Effector memory CD8-positive, alpha-beta T cell (primary cell): ENCODE data around the gene KDM2A.

ENCODE experiments used
- ATAC-seq: fragments of 150-1000 bp; cut with Tn5 transposase; replicated peaks from 2 replicates; pipeline ENCODE4 v1.10.0; 2021; ENCODE audit warnings: mild to moderate bottlenecking, moderate library complexity
- DNase-seq, 3 experiments: peaks; one replicate each; pipeline ENCODE4 v3.0.0; 2021
- H3K27ac Mint-ChIP-seq, 2 donors: one replicate each; pipeline ENCODE4 v1.8.0; 2022; ENCODE audit warnings: mild to moderate bottlenecking in 2 of 2, mixed read lengths in 2 of 2, moderate library complexity in 2 of 2
- H3K27me3 Mint-ChIP-seq, 2 donors: one replicate each; pipeline ENCODE4 v1.8.0; 2022; ENCODE audit warnings: mixed read lengths in 2 of 2
- H3K36me3 Mint-ChIP-seq: one replicate; pipeline ENCODE4 v1.8.0; 2022; ENCODE audit warnings: mild to moderate bottlenecking, moderate library complexity, mixed read lengths; ENCODE audit not compliant: insufficient read depth
- H3K4me1 Mint-ChIP-seq, 2 donors: one replicate each; pipeline ENCODE4 v1.8.0; 2022; ENCODE audit warnings: low read depth in 2 of 2, mixed read lengths in 2 of 2
- H3K4me3 Mint-ChIP-seq, 2 donors: one replicate each; pipeline ENCODE4 v1.8.0; 2022; ENCODE audit warnings: mild to moderate bottlenecking in 2 of 2, mixed read lengths in 2 of 2, moderate library complexity in 2 of 2
- H3K9me3 Mint-ChIP-seq, 2 donors: one replicate each; pipeline ENCODE4 v1.8.0; 2022; ENCODE audit warnings: mixed read lengths in 2 of 2

KDM2A gene

GRCh38 chr11:67272327-67273259 is 153.5 kb downstream of the KDM2A start:
- peaks cover 91% of the 10 kb centered on the region for H3K36me3 Mint-ChIP-seq
- no peak for DNase-seq
- ATAC-seq: no peak
- no peaks in the 10 kb centered on the region for H3K9me3 Mint-ChIP-seq
- H3K27me3 Mint-ChIP-seq: no peaks in the 10 kb centered on the region
- peak overlapping the region; percentile 95 to 99 for H3K27ac Mint-ChIP-seq
- peaks cover 72 to 79% of the 10 kb centered on the region in 2 donors for H3K4me1 Mint-ChIP-seq
- H3K4me3 Mint-ChIP-seq: peak overlapping the region; percentile 96 to 99

GRCh38 chr11:67273260-67273990 is 154.4 kb downstream of the KDM2A start:
- H3K27ac Mint-ChIP-seq: peak overlapping the region; percentile 71 to 99
- peaks cover 90% of the 10 kb centered on the region for H3K36me3 Mint-ChIP-seq
- H3K9me3 Mint-ChIP-seq: no peaks in the 10 kb centered on the region
- ATAC-seq (no peak), DNase-seq (no peak)
- H3K27me3 Mint-ChIP-seq: no peaks in the 10 kb centered on the region
- H3K4me1 Mint-ChIP-seq: peaks cover 71 to 77% of the 10 kb centered on the region in 2 donors
- peak overlapping the region; percentile 96 to 99 for H3K4me3 Mint-ChIP-seq

- no peak for ATAC-seq
- Mint-ChIP-seq H3K4me3 (peak overlapping the region; percentile 96 to 99), H3K9me3 (no peaks in the 10 kb centered on the region), H3K27ac (peak overlapping the region; percentile 90 to 99), H3K36me3 (peaks cover 97% of the 10 kb centered on the region), H3K27me3 (no peaks in the 10 kb centered on the region), H3K4me1 (peaks cover 74 to 78% of the 10 kb centered on the region in 2 donors)
- no peak for DNase-seq
Measured at GRCh38 chr11:67274768-67275605, 155.9 kb downstream of the KDM2A start.

- H3K9me3 Mint-ChIP-seq: no peaks in the 10 kb centered on the region
- peaks cover 71 to 73% of the 10 kb centered on the region in 2 donors for H3K4me1 Mint-ChIP-seq
- H3K36me3 Mint-ChIP-seq: peaks cover 97% of the 10 kb centered on the region
- H3K27me3 Mint-ChIP-seq: no peaks in the 10 kb centered on the region
- H3K4me3 Mint-ChIP-seq: peak overlapping the region; percentile 85 to 99
- peak overlapping the region; percentile 90 to 99 for H3K27ac Mint-ChIP-seq
- DNase-seq (no peak), ATAC-seq (no peak)
Measured at GRCh38 chr11:67275606-67276409, 156.7 kb downstream of the KDM2A start.

GRCh38 chr11:67276781-67277230 is 157.7 kb downstream of the KDM2A start:
- Mint-ChIP-seq H3K4me3 (peak overlapping the region; percentile 85 to 99), H3K9me3 (no peaks in the 10 kb centered on the region), H3K27me3 (no peaks in the 10 kb centered on the region), H3K27ac (peak overlapping the region; percentile 90 to 99), H3K4me1 (peaks cover 61 to 63% of the 10 kb centered on the region in 2 donors), H3K36me3 (peaks cover 97% of the 10 kb centered on the region)
- peak; percentile 22 for ATAC-seq
- DNase-seq: no peak

- Mint-ChIP-seq H3K4me3 (peak overlapping the region; percentile 85 to 99), H3K9me3 (no peaks in the 10 kb centered on the region), H3K4me1 (peaks cover 57 to 60% of the 10 kb centered on the region in 2 donors), H3K36me3 (peaks cover 97% of the 10 kb centered on the region), H3K27me3 (no peaks in the 10 kb centered on the region), H3K27ac (peak overlapping the region; percentile 90 to 99)
- peak; percentile 85 to 90 (median 89) for DNase-seq
- ATAC-seq: peak; percentile 92
Measured at GRCh38 chr11:67277231-67277961, 158.3 kb downstream of the KDM2A start.

GRCh38 chr11:67278135-67278938 is 159.3 kb downstream of the KDM2A start:
- DNase-seq (no peak), ATAC-seq (no peak)
- Mint-ChIP-seq H3K4me1 (peaks cover 51 to 53% of the 10 kb centered on the region in 2 donors), H3K36me3 (peaks cover 97% of the 10 kb centered on the region), H3K27me3 (no peaks in the 10 kb centered on the region), H3K4me3 (peak overlapping the region; percentile 85 to 99), H3K27ac (peak overlapping the region; percentile 90 to 99), H3K9me3 (no peaks in the 10 kb centered on the region)

- no peak for ATAC-seq
- peaks cover 51 to 53% of the 10 kb centered on the region in 2 donors for H3K4me1 Mint-ChIP-seq
Measured at GRCh38 chr11:67278939-67279588, 160.0 kb downstream of the KDM2A start.

GRCh38 chr11:67279589-67280340 is 160.7 kb downstream of the KDM2A start:
- DNase-seq: no peak

More at GRCh38 chr11:67278939-67279588, 160.0 kb downstream of the KDM2A start:
- Mint-ChIP-seq H3K9me3 (no peaks in the 10 kb centered on the region), H3K27ac (peak overlapping the region; percentile 90 to 99), H3K36me3 (peaks cover 96% of the 10 kb centered on the region), H3K27me3 (no peaks in the 10 kb centered on the region), H3K4me3 (peak overlapping the region; percentile 85 to 99)
- DNase-seq: no peak

GRCh38 chr11:67280341-67280787 is 161.3 kb downstream of the KDM2A start:
- peak overlapping the region; percentile 90 to 99 for H3K27ac Mint-ChIP-seq
- ATAC-seq (no peak), DNase-seq (no peak)
- H3K27me3 Mint-ChIP-seq: no peaks in the 10 kb centered on the region
- H3K36me3 Mint-ChIP-seq: peaks cover 96% of the 10 kb centered on the region
- no peaks in the 10 kb centered on the region for H3K9me3 Mint-ChIP-seq
- peaks cover 45 to 47% of the 10 kb centered on the region in 2 donors for H3K4me1 Mint-ChIP-seq
- peak overlapping the region in 1 of 2 donors; percentile 21 for H3K4me3 Mint-ChIP-seq

More at GRCh38 chr11:67279589-67280340, 160.7 kb downstream of the KDM2A start:
- peak overlapping the region in 1 of 2 donors; percentile 21 for H3K4me3 Mint-ChIP-seq
- H3K27me3 Mint-ChIP-seq: no peaks in the 10 kb centered on the region
- peaks cover 96% of the 10 kb centered on the region for H3K36me3 Mint-ChIP-seq
- H3K27ac Mint-ChIP-seq: peak overlapping the region; percentile 90 to 99
- ATAC-seq: no peak
- H3K9me3 Mint-ChIP-seq: no peaks in the 10 kb centered on the region
- H3K4me1 Mint-ChIP-seq: peaks cover 48% of the 10 kb centered on the region in 2 donors
